Endothelial cell of umbilical vein (primary cell): ENCODE results near the gene DUSP15. TPM values are rescaled to one million over a fixed set of nuclear protein-coding genes. Genes with fewer than 3 reads are reported as not detected.

Source experiments
- BruUV-seq: library from RNA; stranded (reverse); fragments of 400-500 nt; replicated peaks from 2 replicates; lab custom pipeline; 2021; lab: Mats Ljungman, UMichigan
- CTCF ChIA-PET: fragments of 300-600, 350-600 bp; sonication (Branson Sonifier 250); formaldehyde crosslinking; loops from one replicate; lab custom pipeline; 2021; ENCODE audit warnings: antibody characterized with exemption, inconsistent platforms; lab: Charles Lee
- POLR2A ChIA-PET: fragments of 300-600, 350-600 bp; sonication (Branson Sonifier 250); formaldehyde crosslinking; loops from one replicate; lab custom pipeline; 2021; ENCODE audit warnings: antibody characterized with exemption, inconsistent platforms; lab: Charles Lee
- DNase-seq: peaks from one replicate; pipeline ENCODE4 v3.0.0-alpha.2; 2011; ENCODE audit warnings: low read depth, low spot score
- FAIRE-seq: peaks from 2 replicates; lab custom pipeline; 2011; peaks lifted over from hg19 to GRCh38; lab: Jason Lieb, UNC
- H2AFZ ChIP-seq: 2 replicates; pipeline ENCODE4 v1.6.0; 2012; ENCODE audit warnings: low read depth, low read length, control low read depth, inconsistent platforms
- H3K27ac ChIP-seq: 2 replicates; pipeline ENCODE4 v1.5.1; 2011; ENCODE audit warnings: low read depth, mild to moderate bottlenecking, control low read depth, low read length, moderate library complexity; ENCODE audit not compliant: insufficient read depth
- H3K27me3 ChIP-seq, 2 experiments: 2 replicates each; pipeline versions ENCODE4 v1.6.0 to v1.6.1; 2011; ENCODE audit warnings: low read length in 2 of 2, mixed read lengths in 1 of 2; ENCODE audit not compliant: control insufficient read depth in 2 of 2, insufficient read depth in 2 of 2
- H3K36me3 ChIP-seq, 2 experiments: 2 replicates in 1 of 2; 3 replicates in 1 of 2; pipeline ENCODE4 v1.5.1; 2011; ENCODE audit warnings: low read length in 2 of 2, mild to moderate bottlenecking in 1 of 2, moderate library complexity in 1 of 2; ENCODE audit not compliant: control insufficient read depth in 2 of 2, insufficient read depth in 2 of 2; ENCODE audit errors: extremely low read depth in 1 of 2
- H3K4me1 ChIP-seq: 3 replicates; pipeline ENCODE4 v1.5.1; 2011; ENCODE audit warnings: mild to moderate bottlenecking, low read length; ENCODE audit not compliant: control insufficient read depth, insufficient read depth; ENCODE audit errors: extremely low read depth
- H3K4me2 ChIP-seq: 2 replicates; pipeline ENCODE4 v1.6.1; 2011; ENCODE audit warnings: low read length, control low read depth, mixed read lengths; ENCODE audit not compliant: insufficient read depth
- H3K4me3 ChIP-seq, 3 experiments: fragments of 200-600 bp in 1 of 3; sonication (generic), shearing (Covaris generic) in 1 of 3; replicated peaks in 1 of 3; 2 replicates each; pipeline ENCODE4 v1.5.1; 2011 to 2016; ENCODE audit warnings: control low read depth in 3 of 3, low read length in 3 of 3, mild to moderate bottlenecking in 2 of 3, inconsistent platforms in 1 of 3, low read depth in 1 of 3, moderate library complexity in 1 of 3; ENCODE audit not compliant: insufficient read depth in 1 of 3
- H3K79me2 ChIP-seq: 2 replicates; pipeline ENCODE4 v1.6.0; 2012; ENCODE audit warnings: low read length, inconsistent platforms; ENCODE audit not compliant: control insufficient read depth, insufficient read depth
- H3K9ac ChIP-seq: replicated peaks from 2 replicates; pipeline ENCODE3; 2011; ENCODE audit warnings: low read length, control low read depth; ENCODE audit not compliant: insufficient read depth; ENCODE audit errors: extremely low read depth
- H3K9me1 ChIP-seq: replicated peaks from 3 replicates; pipeline ENCODE4 v1.6.0; 2011; ENCODE audit warnings: mild to moderate bottlenecking, low read length; ENCODE audit not compliant: control insufficient read depth, insufficient read depth; ENCODE audit errors: extremely low read depth
- H3K9me3 ChIP-seq: replicated peaks from 2 replicates; pipeline ENCODE4 v1.5.1; 2012; ENCODE audit warnings: low read length, inconsistent platforms; ENCODE audit not compliant: control insufficient read depth, insufficient read depth
- H4K20me1 ChIP-seq: replicated peaks from 2 replicates; pipeline ENCODE3; 2011; ENCODE audit warnings: mild to moderate bottlenecking, low read length; ENCODE audit not compliant: control insufficient read depth, insufficient read depth; ENCODE audit errors: extremely low read depth
- POLR2AphosphoS5 ChIP-seq: IDR thresholded peaks from 2 replicates; pipeline ENCODE4 v1.6.1; 2012; ENCODE audit warnings: low read depth, mild to moderate bottlenecking, control low read depth, low read length, moderate library complexity; ENCODE audit not compliant: insufficient read depth
- dilution Hi-C: fragments of 300-500 bp; cut with MboI; formaldehyde crosslinking; loops from one replicate; pipeline ENCODE4 v1.15.0; 2019; ENCODE audit warnings: low sequenced_read_pairs; ENCODE audit not compliant: extremely low pct_ligation_motif_present
- intact Hi-C: fragments of 100-400 bp; cut with micrococcal nuclease; formaldehyde crosslinking; loops from one replicate; pipeline ENCODE4 v1.10.0; 2022
- polyA plus RNA-seq, 4 experiments: library from polyadenylated mRNA; depleted of rRNA in 3 of 4; stranded (reverse) in 3 of 4; unstranded in 1 of 4; fragments of >200 nt; gene quantifications; 2 replicates each; pipeline versions ENCODE4 v1.2.1 to v1.2.3, GENCODE V29; 2011 to 2012; ENCODE audit warnings: missing spikeins in 1 of 4
- total RNA-seq: library from RNA; stranded (reverse); gene quantifications from 2 replicates; pipeline ENCODE4 v1.2.3, GENCODE V29; 2021
- TF ChIP-seq, protein P1 (sequence below), 2 donors: IDR thresholded peaks; 1 replicate in 1 of 2; 2 replicates in 1 of 2; pipeline ENCODE4 v1.5.1; 2011; ENCODE audit warnings: low read length in 2 of 2, mild to moderate bottlenecking in 2 of 2, moderate library complexity in 2 of 2, control low read depth in 1 of 2, inconsistent platforms in 1 of 2, low read depth in 1 of 2; ENCODE audit not compliant: insufficient read depth in 1 of 2; ENCODE audit errors: extremely low read depth in 1 of 2
- TF ChIP-seq, protein P2 (sequence below): IDR thresholded peaks from 2 replicates; pipeline ENCODE4 v1.6.1; 2011; ENCODE audit not compliant: insufficient read depth, insufficient read length

The DUSP15 gene
- total and polyA plus RNA-seq, 2 donors (not counting 3 experiments of a cell fraction or from before 2014, with no cell fraction given) = 0.33 TPM; not detected in 1

DNA sequence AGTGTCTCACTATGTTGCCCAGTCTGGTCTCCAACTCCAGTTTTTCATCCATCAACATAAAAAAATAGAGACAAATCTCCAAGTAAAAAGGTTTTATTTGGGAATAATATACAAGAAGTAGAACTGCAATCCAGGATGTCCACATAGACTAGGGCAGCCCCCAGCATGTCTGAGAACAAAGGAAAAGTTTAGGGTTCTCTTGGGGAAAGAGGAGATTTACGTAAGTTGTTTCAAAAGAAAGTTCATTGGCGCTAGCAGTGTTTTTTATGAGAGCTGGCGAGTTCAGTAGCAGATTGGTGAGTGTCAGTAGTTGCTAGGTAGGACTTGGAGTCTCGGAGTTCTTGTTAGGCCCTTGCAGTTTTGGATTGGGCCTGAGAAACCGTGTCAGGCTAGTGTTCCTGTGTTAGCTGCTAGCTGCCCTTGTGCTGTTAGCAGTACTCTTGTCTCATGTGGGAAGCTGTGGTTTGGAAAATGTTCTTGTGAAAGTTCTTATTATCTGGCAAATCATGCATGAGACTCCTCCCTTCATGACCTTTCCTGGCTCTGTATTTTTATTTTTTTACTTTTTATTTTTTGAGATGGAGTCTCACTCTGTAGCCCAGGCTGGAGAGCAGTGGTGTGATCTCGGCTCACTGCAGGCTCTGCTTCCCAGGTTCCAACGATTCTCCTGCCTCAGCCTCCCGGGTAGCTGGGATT, 24.8 kb upstream of the DUSP15 start:
- H2AFZ ChIP-seq = no peak overlapping the region

More for the DNA sequence above, 24.8 kb upstream of the DUSP15 start:
- no peaks in the 10 kb centered on the region for H4K20me1 ChIP-seq
- TF ChIP-seq POLR2AphosphoS5 = no peak
- TF ChIP-seq, protein P1, sequence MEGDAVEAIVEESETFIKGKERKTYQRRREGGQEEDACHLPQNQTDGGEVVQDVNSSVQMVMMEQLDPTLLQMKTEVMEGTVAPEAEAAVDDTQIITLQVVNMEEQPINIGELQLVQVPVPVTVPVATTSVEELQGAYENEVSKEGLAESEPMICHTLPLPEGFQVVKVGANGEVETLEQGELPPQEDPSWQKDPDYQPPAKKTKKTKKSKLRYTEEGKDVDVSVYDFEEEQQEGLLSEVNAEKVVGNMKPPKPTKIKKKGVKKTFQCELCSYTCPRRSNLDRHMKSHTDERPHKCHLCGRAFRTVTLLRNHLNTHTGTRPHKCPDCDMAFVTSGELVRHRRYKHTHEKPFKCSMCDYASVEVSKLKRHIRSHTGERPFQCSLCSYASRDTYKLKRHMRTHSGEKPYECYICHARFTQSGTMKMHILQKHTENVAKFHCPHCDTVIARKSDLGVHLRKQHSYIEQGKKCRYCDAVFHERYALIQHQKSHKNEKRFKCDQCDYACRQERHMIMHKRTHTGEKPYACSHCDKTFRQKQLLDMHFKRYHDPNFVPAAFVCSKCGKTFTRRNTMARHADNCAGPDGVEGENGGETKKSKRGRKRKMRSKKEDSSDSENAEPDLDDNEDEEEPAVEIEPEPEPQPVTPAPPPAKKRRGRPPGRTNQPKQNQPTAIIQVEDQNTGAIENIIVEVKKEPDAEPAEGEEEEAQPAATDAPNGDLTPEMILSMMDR (IDR thresholded peaks at IDR 0.05; ENCODE audit: extremely low read depth in 1 of 2, insufficient read depth in 1 of 2, low read depth in 1 of 2, low read length in 2 of 2) = no peak
- TF ChIP-seq, protein P2, sequence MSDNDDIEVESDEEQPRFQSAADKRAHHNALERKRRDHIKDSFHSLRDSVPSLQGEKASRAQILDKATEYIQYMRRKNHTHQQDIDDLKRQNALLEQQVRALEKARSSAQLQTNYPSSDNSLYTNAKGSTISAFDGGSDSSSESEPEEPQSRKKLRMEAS = no peak
- FAIRE-seq (peak; percentile 44), DNase-seq (peak; percentile 58)
- H3K27ac ChIP-seq = no peak overlapping the region
- no peak overlapping the region for H3K4me2 ChIP-seq
- H3K27me3 ChIP-seq = peaks cover 4 to 5% of the 10 kb centered on the region in 2 experiments
- dilution Hi-C loops (no loop called here), intact Hi-C loops (no loop called here)
- H3K4me1 ChIP-seq = no peaks in the 10 kb centered on the region
- ChIA-PET CTCF (interaction anchor here (1.0 to 1.4 kb wide), 3 partner anchors 9 to 42 kb away, joined by 3 to 5 read pairs (median 4); no protein-coding TSS in a partner anchor), POLR2A (no interaction called here)
- no peaks in the 10 kb centered on the region for H3K9me1 ChIP-seq
- H3K36me3 ChIP-seq = no peaks in the 10 kb centered on the region
- no peak overlapping the region for H3K9ac ChIP-seq
- H3K9me3 ChIP-seq = no peaks in the 10 kb centered on the region
- H3K4me3 ChIP-seq = no peak overlapping the region
- BruUV-seq = no TSS peak
- H3K79me2 ChIP-seq = no peaks in the 10 kb centered on the region
